Vagina (tissue), 2 donors: ENCODE data around the gene CDH4.

Source experiments
- POLR2AphosphoS5 ChIP-seq, 2 donors: sonication (generic); formaldehyde crosslinking; IDR thresholded peaks; one replicate each; pipeline ENCODE4 v1.9.0; 2017; ENCODE audit warnings: antibody characterized with exemption in 2 of 2, mild to moderate bottlenecking in 2 of 2, low read depth in 1 of 2; ENCODE audit not compliant: insufficient read depth in 1 of 2
- TF ChIP-seq, protein P1 (sequence below), 3 experiments: fragments of 450-650 bp in 2 of 3; fragments of 200-600 bp in 1 of 3; sonication (generic) in 1 of 3; IDR thresholded peaks; one replicate each; pipeline ENCODE4 v1.5.1; 2017 to 2019; ENCODE audit warnings: antibody characterized with exemption in 3 of 3, mild to moderate bottlenecking in 2 of 3, moderate library complexity in 2 of 3

DNA sequence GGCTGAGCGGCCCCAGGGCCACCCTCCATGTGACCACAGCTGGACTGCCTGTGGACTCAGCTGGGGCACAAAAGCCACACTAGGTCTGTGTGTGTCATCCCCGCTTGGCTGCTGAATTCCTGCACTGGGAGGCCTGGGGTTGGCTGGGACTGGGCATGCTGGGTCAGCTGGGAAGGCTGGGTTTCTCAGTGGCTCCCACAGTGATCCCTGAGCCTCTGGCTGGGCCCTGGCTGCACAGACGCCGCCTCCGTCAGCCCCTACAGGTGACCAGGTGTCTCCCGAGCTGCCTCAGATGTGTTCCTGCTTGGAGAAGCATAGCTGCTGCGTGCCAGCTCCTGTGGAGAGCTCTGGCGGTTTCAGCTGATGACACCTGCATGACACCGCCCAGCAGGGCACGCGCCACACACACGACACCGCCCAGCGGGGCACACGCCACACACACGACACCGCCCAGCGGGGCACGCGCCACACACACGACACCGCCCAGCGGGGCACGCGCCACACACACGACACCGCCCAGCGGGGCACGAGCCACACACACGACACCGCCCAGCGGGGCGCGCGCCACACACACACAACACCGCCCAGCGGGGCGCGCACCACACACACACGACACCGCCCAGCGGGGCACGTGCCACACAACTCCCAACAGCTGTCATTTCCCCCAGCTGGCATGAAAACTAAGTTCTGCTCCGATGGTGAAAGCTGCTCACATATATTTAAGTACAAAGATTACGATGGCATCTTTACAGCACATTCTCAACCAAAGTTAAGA, 724.8 kb downstream of the CDH4 start:
- TF ChIP-seq POLR2AphosphoS5 (IDR thresholded peaks at IDR 0.05; ENCODE audit: insufficient read depth in 1 of 2, low read depth in 1 of 2), result no peak
- TF ChIP-seq, protein P1, sequence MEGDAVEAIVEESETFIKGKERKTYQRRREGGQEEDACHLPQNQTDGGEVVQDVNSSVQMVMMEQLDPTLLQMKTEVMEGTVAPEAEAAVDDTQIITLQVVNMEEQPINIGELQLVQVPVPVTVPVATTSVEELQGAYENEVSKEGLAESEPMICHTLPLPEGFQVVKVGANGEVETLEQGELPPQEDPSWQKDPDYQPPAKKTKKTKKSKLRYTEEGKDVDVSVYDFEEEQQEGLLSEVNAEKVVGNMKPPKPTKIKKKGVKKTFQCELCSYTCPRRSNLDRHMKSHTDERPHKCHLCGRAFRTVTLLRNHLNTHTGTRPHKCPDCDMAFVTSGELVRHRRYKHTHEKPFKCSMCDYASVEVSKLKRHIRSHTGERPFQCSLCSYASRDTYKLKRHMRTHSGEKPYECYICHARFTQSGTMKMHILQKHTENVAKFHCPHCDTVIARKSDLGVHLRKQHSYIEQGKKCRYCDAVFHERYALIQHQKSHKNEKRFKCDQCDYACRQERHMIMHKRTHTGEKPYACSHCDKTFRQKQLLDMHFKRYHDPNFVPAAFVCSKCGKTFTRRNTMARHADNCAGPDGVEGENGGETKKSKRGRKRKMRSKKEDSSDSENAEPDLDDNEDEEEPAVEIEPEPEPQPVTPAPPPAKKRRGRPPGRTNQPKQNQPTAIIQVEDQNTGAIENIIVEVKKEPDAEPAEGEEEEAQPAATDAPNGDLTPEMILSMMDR (IDR thresholded peaks at IDR 0.05), result no peak
